AG08396 (cell line): Measurements from ENCODE around the gene RHBDL1.

Source experiments
- DNase-seq: peaks from one replicate; pipeline ENCODE4 v3.0.0; 2012; ENCODE audit warnings: low spot score, mixed read lengths

The RHBDL1 gene

DNA sequence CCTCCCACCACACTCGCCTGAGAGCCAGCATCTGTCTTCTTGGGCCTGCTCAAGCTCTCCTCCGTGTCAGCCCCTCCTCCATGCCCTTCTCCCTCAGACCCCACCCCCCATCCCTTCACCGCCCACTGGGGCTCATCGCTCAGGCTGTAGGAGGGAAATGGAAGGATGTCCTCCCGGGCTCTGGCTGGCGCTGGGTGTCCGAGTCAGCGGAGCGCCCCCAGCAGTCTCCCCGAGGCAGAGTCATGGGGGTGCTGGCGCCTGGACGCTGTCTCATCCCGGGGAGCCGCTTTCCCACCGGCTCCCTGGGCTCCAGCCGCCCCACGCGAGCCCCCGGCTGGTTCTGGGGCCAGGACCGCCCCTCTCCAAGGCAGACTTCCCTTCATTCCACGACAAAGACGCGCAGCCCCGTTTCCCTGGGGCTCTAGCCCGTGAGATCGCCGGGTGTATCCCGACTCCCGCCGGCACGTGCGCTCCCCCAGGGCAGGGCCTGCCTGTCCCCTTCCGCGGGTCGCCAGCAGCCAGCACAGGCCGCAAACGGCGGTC, 45.0 kb downstream of the RHBDL1 start:
- peak; percentile 79 for DNase-seq

DNA sequence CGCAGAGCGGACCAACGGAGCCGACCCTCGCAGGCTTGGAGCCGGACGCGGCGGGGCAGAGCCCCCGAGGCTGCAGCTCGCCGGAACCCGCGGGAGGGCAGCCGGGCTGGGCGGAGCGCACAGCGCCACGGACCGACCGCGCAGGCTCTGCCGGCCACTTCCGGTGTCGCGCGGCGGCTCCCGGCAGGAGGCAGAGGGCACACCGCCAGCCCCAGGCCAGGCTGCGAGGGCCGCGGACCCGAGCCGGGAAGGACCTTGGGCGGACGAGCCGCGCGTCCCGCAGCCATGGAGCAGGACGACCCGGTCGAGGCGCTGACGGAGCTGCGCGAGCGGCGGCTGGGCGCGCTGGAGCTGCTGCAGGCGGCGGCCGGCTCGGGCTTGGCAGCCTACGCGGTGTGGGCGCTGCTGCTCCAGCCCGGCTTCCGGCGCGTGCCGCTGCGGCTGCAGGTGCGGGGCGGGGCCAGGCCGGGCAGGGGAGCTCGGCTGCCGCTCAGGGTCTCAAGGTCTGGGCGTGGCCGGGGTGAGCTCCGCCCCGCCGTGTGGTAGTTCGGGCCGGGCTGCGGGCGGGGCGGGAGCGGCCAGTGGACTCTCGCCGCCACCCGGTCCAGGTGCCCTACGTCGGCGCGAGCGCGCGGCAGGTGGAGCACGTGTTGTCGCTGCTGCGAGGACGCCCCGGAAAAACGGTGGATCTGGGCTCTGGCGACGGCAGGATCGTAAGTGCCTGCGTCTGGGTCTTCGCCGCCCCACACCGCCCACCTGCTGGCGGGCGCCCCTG, 45.7 kb downstream of the RHBDL1 start, which contains the start of gene ANTKMT:
Gene ANTKMT, plus strand, starts transcription at position 157 of the 775 bp plus-strand sequence. Its CDS starts 129 bp downstream, at position 286.
- peak; percentile 92 for DNase-seq

DNA sequence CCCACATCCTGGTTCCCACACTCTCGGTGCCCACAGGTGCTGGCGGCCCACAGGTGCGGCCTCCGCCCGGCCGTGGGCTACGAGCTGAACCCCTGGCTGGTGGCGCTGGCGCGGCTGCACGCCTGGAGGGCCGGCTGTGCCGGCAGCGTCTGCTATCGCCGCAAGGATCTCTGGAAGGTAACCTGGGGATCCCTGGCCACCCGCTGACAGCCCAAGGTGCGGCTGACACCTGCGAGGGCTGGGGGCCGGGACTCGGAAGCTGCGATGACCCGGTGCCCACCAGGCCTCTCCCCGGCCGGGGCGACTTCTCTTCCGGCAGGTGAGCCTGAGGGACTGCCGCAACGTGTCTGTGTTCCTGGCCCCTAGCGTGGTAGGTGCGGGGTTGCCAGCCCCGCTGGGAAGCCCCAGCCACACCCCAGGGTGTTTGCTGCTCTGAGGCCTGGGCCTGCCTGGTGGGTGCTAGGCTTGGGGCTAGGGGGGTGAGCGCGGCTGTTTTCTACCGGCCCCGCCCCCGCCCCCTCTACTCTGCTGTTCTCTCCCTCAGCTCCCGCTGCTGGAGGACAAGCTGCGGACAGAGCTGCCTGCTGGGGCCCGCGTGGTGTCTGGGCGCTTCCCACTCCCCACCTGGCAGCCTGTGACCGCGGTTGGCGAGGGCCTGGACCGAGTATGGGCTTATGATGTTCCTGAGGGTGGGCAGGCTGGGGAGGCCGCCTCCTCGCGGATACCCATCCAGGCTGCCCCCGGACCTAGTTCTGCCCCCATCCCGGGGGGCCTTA, 46.5 kb downstream of the RHBDL1 start:
- no peak for DNase-seq

DNA sequence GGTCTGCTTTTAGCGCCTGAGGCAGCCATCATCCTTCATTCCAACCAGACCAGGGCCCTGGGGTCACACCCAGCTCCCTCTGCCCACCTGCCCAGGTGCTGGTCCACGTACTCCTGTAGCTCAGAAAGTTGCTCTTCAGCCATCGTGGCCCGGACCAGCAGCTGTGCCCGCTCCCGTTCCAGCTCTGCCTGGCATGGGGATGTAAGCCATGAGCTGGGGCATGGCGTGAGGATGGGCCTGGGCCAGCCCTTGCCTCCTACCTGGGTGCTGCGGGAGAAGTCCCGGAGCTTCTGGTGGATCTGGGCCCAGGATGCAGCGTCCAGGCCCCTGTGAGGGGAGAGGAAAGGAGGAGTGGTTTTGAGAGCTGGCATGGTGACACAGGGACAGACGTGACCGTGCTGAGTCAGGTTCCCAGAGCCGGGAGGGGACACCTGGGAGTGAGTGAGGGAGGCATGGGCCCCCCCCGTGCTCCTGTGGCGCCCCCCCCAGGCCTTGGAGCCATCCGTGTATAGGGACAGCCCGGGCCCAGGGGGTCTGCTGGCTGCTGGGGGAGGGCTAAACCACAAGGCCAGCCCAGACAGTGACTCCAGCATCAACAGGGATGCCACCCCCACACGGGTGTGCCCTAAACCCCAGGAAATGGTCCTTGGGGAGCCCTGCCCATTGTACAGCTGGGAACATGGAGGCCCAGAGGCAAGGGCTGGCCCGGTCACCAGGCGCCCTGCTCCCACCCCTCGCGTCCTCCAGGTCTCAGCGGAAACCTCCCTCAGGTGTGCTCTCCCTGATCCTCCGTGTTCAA, 47.6 kb downstream of the RHBDL1 start:
- DNase-seq = no peak

DNA sequence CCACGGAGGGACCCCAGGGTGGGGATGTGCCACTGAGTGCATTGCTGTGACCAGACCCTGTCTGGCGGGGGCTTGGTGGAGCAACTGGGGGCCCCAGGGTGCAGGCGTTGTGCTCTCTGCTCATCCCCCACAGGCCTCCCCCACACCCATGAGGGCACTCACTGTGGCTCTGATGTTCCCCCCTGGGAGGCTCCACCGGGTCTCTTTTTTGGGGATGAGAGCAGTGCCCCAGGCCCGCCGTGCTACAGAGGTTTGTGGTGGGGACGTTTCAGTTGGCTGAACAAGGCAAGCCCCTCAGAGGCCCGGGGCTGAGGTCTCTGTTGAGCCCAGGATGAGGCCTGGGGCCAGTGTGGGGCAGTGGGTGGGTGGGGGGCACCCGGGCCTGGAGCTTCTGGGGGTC, 48.2 kb downstream of the RHBDL1 start:
- DNase-seq = no peak

DNA sequence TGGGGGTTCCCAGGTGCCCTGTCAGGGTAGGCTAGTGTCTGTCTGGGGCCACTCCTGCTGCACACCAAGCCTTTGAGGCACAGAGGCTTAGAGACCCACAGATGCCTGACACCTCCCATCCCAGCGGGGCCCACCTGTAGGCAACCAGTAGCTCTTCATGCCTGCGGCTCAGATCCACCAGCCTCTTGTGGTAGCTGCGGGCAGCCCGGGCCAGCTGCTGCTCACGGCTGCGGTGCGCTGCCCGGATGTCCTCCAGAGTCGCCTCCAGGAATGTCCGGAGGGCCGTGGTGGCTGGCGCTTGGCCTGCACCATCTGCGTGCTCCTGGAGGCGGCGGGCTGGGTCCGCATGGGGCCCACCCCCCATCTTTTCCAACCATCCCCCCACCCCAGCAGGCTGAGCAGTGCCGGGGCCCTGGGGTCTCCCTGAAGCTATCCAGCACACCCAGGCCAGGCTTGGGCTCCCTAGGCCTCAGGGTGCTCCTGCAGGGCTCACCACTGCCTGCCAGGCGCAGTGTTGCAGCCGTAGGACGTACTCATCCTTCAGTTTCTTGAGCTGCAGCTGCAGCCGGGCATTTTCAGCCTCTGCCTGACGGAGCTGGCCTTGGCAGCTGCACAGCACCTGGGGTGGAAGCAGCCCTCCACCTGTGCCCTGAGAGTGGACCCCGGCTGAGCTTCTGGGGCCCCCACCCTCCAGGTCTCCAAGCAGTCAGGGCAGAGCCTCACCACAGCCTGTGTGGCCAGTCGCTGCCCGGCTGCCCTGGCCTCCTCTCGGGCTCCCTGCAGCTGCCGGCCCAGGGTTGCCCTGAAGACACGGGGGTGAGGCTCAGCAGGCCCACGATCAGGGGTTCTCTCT, 48.9 kb downstream of the RHBDL1 start:
- no peak for DNase-seq

DNA sequence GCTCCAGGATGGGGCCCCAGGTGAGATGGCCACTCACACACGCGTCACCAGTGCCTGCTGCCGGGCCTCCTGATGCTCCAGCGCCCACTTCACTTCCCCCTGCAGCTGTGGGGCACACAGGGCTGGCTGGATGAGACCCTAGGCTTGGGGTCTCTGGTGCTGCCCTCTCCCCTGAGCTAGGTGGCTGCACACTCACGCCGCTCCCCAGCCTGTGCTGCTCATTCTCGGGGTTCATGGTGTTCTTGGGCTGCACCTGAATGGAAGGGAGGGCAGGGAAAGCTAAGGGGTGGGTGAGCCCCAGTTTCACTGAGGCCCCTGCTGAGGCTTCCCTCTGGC, 49.5 kb downstream of the RHBDL1 start:
- no peak for DNase-seq

DNA sequence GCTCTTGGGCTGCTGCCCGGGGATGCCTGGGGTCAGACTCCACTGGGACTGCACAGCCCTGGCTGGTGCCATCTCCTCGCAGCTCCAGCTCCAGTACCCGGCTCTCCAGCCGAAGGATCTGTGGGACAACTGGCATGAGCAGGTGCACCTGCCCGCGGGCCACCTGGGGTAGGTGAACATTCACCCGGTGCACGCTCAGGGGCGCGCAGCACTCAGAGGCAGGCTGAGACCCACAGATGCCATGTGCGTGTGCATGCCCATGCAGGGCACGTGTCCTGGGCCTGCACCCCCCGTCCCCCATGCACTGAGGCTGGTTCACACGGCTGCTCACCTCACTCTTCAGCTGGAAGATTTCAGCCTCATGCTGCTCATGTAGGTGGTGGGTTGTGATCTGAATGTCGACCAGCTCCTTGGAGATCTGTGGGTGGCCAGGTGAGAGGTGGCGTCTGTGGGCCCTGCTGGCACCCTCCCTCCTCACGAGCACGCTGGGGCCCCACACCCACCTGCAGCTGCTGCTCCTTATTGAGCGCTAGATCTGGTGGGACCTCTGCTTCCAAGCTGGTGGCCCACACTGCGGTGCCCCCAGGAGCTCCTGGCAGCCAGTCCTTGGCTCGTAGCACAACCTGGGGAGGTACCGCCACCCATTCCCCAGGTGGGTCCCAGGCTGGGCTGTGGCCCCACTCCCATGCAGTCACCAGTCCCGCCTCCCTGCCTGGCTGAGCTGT, 50.2 kb downstream of the RHBDL1 start:
- no peak for DNase-seq

DNA sequence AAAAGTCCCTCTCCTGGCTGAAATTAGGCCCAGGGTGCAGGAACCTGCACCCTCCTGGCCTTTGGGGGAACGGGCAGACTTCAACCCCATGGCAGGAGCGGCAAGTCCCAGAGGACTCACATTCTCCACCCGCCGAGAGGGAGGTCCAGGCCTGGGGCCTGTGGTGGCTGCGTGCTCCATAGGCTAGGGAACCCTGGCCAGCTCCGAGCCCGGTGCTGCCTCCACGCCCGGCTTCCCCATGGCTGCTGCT, 50.6 kb downstream of the RHBDL1 start:
- DNase-seq = no peak

DNA sequence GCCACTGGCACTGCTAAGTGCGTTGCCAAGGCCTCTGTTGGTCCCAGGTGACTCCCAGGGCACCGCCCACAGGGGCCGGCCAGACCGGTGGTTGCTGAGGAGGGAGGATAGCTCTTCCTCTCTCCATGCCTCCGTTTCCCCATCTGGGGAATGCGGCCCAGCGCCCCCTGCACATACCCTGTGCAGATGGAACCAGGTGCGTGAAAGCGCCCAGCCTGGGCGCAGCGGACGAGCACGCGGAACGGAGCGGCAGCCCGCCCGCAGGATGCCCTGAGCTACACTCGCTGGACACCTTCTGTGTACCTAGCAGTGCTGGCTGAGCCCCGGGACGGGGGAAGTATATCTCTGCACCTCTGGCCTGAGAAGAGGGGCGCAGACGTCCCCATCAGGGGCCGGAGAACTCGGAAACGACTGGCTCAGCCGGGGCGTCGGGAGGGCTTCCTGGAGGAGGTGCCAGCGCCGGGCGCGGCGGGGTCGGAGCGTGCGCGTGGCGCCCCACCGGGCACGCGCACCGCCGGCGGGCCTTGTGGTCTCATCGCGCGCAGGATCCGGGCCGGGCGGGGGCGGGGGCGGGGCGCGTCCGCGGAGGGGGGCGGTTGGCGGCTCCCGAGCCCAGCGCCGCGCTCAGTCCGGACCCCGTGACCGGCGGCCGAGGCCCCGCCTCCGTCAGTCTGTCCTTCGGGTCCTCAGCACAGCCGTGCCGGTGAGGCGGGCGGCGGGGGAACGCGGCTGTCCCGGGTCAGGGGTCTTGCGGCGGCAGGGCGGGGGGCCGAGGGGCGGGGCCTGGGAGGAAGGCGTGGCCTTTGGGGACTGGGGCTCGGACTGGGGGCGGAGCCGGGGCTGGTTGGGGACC, 51.2 kb downstream of the RHBDL1 start, which contains the start of the genes CCDC78 and HAGHL:
Gene CCDC78, minus strand, starts transcription at position 6 of the 853 bp plus-strand sequence. CDS start 76 bp downstream, outside the sequence.
Gene HAGHL, plus strand, starts transcription at position 669 of the 853 bp plus-strand sequence. CDS start 404 bp downstream, outside the sequence.
- peak; percentile 75 for DNase-seq

DNA sequence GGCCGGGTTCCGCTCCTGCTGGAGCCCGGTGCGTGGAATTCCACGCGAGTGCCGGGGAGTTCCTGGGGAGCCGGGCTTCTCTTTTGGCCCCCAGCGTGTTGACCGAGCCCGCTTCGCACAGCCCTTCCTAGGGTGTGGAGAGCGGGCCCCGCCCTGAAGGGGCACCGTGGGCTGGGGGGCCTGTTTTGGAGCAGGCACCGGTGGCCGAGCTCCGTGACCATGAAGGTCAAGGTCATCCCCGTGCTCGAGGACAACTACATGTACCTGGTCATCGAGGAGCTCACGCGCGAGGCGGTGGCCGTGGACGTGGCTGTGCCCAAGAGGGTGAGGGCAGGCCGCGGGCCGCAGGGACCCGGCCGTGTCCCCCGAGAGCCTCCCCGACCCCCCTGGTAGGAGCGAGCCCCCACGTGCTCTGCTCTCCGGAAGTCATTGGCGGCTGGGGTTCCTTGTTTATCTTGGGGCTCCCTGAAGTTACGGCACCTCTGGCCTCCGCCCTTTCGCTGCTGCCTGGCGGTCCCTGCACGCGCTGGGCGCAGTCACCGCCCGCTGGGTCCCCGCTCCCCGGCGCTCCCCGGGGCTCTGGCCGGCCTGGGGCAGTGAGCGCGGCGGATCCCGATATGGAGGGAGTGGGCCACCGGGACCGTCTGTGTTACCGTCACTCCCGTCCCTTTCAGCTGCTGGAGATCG, 52.0 kb downstream of the RHBDL1 start:
- DNase-seq = no peak
